DMS153 treated with DMSO at 0.1 percent for 48 hours (cell line): ENCODE results near the gene PITPNM1.
"Not testable (repeated sequence)": the region's sequence is repeated elsewhere in the genome, so short reads cannot be mapped to it uniquely, and the experiment has no call there.

ENCODE experiments used
- DNase-seq: peaks from one replicate; lab custom pipeline; 2025; ENCODE audit not compliant: unreplicated experiment; lab: John Stamatoyannopoulos, UW

Gene PITPNM1

GRCh38 chr11:67468056-67468455, 37.1 kb downstream of the PITPNM1 start:
- DNase-seq: no peak

DNA sequence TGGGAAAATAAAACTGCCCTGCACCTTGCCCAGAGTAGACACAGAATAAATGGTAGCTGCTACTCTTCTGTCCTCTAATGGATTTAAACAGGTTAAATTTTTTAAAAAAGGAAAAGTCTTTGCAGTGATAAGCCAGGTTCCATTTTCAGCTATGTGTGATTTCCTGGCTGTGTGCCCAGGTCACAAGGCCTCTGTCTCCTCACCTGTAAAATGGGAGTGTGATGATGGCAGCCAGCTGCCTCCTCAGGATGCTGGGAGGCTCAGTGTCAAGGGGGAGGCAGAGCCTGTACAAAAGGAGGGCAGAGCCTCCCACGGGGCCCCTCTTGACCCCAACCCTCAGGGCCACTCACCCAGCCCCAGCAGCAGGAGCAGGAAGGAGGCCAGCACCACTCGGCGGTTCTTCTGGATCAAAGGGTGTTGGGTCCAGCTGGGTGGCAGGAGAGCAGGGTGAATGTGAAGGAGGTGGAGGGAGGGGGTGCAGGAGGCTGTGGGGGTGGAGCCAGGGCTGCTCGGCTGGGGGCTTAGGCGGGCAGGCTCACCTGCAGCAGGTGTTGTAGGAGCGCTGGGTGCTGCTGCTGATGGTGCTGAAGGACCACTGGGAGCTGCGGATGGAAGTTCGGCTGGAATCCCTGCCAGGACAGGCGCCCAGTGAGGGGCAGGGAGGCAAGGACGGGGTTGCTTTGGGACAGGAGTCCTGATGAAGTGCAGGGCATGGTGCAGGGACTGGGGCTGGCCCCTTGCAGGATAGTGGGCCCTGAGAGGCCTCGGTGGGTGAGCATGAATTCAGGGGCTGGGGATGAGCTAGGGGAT, 38.0 kb downstream of the PITPNM1 start:
- DNase-seq: no peak

- no peak for DNase-seq
Measured at GRCh38 chr11:67466367-67466766, 38.8 kb downstream of the PITPNM1 start.

GRCh38 chr11:67465530-67465929, 39.6 kb downstream of the PITPNM1 start:
- DNase-seq: not testable (repeated sequence)

- no peak for DNase-seq
Measured at GRCh38 chr11:67465189-67465510, 40.0 kb downstream of the PITPNM1 start.

DNA sequence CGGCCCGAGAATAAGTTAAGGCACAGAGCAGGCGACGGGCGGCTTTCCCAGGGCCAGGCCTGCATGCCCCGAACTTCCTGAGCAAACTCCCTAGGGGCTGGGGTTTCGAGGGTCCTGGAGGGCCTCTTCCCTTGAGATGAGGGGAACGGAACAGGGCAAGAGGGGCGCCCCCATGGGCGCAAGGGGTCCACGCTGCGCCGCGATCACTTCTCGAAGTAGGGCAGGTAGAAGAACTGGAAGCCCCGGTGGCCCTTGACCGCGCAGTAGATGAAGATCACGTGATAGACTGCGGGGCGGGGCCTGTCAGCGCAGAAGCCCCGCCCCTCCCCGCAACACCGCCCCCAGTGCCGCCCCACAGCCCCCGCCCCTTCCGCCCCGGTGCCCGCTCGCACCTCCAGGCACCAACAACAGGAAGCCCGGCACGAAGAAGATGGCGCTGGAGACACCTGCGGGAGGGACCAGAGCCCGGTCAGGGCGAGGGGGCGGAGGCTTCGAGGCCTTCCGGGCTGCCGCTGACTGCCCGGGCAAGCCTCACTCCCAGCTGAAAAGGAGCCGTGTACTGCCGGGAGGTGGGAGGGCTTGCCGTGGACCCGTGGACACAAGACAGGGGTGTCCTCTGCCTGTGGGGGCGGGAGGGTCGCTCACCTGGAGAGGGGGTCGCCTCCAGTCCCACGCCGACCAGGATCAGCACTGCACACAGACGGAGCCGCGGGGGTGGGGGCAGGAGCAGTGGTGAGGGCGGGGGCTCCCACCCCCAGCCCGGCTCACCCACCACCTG, 40.6 kb downstream of the PITPNM1 start:
- peak; percentile 84 for DNase-seq

- DNase-seq: no peak
Measured at GRCh38 chr11:67463680-67464410, 41.3 kb downstream of the PITPNM1 start.

DNA sequence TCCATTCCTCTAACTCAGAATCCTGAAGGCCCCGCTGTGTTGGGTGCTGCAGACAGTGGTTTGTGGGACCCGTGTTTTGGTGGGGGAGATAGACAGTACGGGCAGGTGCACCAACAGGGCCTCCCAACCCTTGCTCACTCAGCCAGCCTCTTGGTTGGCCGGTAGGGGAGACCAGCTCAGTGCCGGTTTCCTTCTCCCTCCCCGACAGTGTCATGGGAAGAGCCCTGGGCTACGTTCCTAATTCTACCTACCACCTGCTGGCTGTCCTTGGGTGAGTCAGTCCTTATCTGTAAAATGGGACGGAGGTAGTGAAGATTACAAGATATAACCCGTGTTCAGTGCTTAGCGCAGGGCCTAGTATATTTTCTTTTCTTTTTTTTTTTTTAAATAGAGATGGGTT, 42.0 kb downstream of the PITPNM1 start:
- DNase-seq: no peak

DNA sequence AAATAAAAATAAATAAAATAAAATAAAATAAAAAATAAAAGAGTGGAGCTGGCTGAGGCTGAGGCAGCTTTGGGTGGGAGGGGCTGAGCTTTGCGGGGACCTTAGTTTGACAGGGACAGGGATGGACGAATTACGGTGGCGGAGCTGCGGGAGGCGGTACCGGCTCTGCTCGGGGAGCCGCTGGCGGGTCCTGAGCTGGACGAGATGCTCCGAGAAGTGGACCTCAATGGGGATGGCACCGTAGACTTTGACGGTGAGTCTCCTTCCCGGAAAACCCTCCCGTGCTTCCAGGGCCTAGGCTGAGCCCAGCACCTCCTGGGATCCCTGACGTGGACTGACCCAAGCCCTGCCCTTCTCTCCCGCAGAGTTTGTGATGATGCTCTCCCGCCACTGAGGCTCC, 46.9 kb downstream of the PITPNM1 start:
- no peak for DNase-seq

GRCh38 chr11:67457453-67457852, 47.7 kb downstream of the PITPNM1 start:
- DNase-seq: no peak

GRCh38 chr11:67456068-67456705, 49.0 kb downstream of the PITPNM1 start:
- no peak for DNase-seq

DNA sequence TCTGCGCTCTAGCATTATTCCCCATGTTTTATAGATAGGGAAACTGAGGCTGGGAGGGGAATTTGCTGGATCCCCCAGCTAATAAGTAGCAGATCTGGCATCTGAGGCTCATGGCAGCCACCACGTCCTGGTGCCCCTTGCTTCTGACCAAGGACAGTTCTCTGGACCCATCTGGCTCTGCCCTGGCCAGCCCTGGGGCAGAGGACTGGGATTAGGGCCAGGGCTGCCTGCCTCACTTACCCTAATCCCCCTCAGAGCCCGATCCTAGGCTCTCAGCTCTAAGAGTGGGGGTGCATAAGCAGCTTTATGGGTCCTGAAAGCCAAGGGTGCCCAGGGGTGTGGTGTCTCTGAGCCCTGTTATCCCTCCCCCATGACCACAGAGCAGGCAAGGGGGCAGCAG, 50.1 kb downstream of the PITPNM1 start, which contains the start of gene CABP4:
CABP4 (plus strand) TSS at position 301 of the 400 bp plus-strand sequence; CDS start at position 371, 70 bp downstream.
- no peak for DNase-seq

DNA sequence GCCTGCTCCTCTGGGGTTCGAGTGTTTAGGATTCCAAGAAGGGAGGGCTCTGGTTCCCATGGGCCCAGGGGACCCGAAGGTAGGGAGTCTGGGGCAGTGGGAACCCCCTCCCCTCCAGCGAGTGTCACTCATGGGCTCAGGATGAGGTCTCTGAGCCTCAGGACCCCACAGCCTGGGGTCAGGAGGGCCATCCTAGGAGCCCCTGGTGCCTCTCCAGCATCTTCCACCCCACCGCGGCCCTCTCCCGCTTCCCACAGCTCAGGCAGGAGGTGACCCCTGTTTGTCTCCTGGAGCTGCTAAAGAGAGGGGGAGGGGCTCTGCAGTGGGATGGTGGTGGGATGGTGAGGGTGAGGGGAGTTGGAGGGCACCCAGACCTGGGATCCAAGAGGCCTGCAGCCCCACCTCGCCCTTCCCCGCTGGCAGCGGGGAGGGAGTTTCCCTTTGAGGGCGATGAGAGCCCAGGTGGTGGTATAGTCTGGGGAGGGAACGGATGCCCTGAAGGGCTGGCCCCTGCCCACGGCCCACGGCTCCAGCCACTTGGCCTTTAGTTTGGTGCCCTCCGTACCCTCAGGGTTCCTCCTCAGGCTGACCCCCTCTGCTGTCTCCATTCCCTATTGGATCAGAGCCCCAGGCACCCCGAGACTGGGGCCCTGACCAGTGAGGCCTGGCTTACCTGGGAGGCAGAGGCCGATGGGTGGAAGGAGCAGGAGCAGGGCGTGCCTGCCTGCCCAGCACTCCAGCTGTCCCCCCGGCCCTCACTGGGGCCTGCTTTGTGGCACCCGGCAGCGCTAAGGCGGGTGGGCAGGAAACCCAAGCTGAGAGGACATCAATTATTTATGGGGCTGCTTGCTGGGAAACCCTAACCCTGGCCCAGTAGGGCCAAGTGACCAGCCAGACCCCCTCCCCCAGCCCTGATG, 51.1 kb downstream of the PITPNM1 start:
- DNase-seq: no peak

DNA sequence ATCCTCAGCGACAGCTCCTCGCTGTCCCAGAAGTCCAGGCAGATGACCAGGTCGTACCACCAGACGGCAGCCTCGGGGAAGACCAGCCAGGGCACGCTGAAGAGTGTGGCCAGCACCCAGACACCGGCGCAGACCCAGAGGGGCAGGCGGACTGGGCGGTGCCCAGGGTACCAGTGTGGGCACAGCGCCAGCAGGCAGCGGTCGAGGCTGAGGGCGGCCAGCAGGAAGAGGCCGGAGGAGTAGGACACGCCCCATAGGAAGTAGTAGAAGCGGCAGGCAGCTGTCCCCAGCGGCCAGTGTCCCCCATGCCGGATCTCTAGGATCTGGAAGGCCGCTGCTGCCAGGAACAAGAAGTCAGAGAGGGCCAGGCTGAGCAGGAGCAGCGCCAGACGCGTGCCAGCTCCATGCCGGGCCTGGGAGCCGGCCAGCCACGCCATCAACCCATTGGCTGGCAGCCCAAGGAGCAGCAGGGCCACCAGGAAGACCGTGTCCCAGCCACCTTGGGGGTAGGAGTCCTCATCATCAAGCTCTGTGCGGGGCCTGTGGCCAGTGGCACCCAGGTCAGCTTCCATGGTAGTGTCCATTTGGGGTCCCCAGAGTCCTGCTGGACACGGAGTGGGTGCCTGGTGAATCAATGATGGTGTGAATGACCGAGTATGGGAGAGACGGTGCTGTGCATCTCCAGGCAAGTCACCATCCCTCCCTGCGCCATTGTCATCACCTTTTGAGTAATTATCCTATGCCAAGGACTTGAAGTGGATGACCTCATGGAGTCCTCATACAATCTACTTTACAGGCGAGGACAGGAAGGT, 52.8 kb downstream of the PITPNM1 start, which contains the start of gene GPR152:
GPR152 (minus strand) TSS at position 589 of the 812 bp plus-strand sequence; CDS start at position 584, 5 bp downstream.
- DNase-seq: peak; percentile 56

- DNase-seq: no peak
Measured at GRCh38 chr11:67451658-67451976, 53.5 kb downstream of the PITPNM1 start.

DNA sequence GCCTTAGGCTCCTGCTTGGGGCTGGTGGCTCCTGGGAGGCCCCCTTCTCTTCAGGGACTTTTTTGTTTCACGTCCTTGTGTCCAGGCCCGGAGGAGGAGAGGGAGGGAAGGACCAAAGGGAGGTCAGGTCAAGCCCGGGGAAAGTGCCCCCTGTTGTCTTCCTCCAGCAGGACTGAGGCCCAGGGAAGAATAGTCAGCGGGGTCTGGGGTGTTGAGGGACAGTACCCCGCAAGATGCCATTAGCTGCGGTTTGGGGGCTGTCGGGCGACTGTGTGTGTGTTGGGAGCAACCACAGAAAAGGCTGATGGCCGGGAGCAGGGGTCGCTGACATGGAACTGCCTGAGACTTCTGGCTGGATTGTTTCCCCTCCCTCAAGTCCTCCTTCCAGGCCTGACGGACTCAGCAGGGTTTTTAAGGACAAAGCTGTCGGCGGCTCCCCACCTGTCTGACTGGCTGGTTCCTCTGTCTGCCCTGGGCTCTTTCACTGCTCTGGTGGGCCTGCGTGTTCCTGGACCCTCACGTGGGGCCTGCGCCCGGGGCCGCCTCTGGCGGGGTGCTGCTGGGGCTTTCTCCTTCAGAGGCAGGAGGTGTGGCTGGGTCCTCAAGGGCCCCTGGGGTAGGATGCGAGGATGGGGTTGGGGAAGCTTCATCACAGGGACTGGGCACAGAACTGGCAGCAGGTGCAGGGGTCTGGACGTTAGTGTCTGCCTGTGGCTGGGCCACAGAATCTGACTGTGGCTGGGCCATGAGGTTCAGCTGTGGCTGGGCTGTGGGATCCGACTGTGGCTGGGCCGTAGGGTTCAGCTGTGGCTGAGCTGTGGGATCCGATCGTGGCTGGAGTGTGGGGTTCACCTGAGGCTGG, 54.1 kb downstream of the PITPNM1 start:
- DNase-seq: no peak

GRCh38 chr11:67449116-67449844, 55.9 kb downstream of the PITPNM1 start:
- DNase-seq: peak; percentile 19

DNA sequence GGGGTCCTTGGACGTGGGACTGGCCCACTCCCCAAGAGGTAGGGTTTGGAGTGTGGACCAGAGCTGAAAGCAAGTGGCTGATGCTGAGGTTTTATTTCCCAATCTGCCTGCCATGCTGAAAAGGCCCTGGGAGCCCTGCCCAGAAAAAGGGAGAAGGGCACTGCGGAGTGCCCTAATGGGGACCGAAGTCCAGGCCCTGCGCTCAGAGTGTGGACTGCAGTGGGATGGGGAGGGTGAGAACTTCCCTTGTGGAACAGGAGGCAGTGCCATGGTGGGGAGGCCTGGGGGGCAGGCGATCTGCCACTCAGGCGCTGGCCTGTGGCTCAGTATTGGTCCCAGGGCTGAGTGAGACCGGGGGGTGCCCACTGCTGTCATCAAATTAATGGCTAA, 56.9 kb downstream of the PITPNM1 start:
- no peak for DNase-seq
